HS-5 (cell line): Measurements from ENCODE around the gene SH3PXD2B.
"Not testable (repeated sequence)": the region's sequence is repeated elsewhere in the genome, so short reads cannot be mapped to it uniquely, and the experiment has no call there.

Experiments
- DNase-seq: peaks from one replicate; pipeline ENCODE4 v3.0.0-alpha.2; 2012; ENCODE audit warnings: low read depth

Gene SH3PXD2B

DNA sequence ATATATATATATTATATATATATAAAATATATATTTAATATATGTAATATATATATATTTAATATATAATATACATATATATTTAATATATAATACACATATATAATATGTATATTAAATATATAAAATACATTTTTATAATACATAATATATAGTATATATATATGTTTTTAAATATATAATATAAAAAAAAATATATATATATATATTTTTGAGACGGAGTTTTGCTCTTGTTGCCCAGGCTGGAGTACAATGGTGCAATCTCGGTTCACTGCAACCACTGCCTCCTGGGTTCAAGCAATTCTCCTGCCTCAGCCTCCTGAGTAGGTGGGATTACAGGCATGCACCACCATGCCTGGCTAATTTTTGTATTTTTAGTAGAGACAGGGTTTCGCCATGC is 85.6 kb downstream of the SH3PXD2B start:
- not testable (repeated sequence) for DNase-seq

DNA sequence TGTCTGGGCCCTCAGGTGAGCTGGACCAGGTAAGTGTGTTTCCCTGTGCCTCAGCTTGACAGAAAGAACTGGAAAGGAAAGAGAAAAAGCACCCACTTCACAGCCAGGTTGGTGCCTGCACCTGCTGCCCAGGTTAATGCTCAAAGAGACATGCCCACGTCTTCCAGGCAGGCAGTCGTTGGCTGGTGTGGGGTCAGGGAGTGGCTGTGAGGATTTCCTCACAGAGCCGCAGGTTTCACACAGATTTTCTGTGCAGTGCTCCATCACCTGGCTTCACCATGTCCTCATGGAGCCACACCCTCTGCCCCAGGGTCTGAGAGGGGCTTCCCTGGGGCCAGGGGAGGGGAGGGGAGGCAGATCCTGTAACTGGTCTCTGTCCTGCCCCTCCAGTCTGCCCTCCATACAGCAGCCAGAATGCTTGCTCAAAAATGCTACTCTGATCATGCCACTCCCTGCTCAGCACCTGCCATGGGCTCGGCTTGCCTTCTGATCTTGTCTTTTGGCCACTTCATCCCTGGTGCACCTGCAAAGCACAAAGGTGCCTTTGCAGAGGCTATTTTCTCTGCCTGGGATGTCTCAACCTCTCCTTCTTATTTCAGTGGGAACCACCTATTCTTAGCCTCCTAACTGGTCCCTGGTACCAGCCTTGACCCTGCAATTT is 88.2 kb downstream of the SH3PXD2B start:
- DNase-seq = no peak

DNA sequence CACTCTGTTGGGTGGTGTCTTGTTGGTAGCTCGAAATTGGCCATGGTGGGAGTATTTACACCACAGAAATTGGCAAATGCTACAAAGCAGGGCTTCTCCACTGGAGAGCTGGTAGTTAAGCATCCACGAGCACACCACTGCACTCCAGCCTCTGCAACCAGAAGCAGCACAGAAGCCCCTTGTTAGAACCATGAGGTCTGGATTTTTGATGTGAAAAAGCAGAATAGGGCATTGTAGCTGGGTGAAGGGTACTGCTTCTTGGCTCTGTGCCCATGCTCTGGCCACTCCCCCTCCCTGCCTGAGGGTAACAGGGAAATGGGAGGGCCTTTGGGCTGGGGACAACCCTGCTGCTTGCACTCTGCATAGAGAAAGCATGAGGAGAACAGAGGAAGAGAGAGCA is 89.6 kb downstream of the SH3PXD2B start:
- no peak for DNase-seq

DNA sequence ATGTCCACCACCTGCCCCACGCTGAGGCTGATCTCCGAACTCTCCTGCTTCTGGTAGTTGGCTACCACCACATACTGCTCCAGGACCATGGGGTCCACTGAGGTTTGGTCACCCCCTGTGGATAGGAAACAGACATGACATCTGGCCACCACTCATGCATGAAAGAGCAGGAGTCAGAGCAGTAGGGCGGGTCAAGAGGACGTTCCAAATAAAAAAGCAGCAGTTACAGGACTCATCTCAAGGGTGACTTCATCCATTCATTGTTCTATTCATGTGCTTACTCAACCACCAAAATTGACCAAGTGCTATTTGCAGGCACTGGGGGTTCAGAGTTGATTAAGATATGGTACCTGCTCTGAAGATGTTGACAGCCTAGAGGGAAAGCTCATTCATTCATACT is 91.6 kb downstream of the SH3PXD2B start:
- DNase-seq = no peak

DNA sequence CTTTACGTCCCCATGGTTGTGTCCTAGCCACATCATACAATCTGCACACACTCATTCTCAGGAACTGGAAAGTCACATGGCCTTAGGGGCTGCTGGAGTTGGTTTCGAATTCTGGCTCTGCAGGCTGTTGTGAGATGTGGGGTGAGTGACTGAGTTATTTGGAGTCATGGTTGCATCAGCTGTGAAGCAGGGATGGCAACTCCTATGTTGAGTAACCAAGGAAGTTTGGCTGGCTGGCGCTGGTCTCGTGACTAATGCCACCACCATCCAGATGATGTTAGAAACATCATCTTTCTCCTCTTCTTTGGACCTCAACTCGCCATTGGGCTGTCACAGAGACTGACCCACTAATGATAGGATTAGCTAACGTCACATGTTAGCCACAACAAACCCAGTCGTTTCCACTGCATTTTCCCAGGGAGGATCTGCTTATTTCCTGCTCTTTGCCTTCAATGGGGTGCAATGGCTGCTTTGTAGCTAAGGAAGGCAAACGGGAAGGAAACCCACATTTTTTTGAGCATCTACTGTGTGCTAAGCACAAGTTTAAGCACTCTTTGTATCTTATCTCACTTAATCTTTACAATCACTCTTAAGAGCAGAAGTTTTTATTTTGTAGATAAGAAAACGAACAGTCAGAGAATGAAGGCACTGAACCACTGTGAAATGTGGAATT is 92.6 kb downstream of the SH3PXD2B start:
- peak; percentile 99 for DNase-seq

DNA sequence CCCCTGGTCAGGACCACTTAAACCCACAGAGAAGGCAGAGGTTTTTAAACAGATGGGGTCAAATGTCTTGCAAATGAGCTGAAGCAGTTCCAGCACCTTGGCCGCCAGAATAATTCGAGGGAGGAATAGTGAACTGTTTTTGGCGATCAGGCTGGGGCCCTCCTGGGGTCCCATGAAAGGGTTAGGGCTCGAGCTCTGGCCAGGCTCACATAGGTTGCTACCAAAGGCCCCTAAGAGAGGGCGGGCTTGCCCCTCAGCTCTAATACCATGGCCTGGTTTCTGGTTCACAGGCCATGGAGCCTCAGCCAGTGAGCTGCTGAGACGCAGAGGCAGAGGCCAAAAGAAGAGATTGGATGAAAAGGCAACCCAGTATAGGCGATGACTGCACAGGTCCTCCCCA is 96.0 kb downstream of the SH3PXD2B start:
- no peak for DNase-seq

DNA sequence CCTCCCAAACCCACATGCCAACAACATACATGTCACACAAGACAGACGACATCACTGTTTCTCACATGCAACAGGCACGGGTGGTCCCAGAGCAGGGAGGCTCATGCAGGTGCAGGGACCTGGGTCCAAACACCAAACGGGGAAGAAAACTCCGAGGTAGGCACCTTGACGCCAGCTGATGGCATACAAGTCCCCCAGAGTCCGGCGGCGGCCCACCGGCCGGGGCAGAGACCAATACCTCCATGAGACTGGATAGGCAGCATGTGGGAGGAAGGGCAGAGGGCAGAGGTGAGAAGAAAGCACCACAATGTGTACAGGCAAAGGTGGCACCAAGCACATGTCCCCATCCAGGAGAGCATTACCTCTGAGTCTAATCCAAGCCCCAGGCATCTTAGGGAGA is 97.8 kb downstream of the SH3PXD2B start:
- DNase-seq = no peak

DNA sequence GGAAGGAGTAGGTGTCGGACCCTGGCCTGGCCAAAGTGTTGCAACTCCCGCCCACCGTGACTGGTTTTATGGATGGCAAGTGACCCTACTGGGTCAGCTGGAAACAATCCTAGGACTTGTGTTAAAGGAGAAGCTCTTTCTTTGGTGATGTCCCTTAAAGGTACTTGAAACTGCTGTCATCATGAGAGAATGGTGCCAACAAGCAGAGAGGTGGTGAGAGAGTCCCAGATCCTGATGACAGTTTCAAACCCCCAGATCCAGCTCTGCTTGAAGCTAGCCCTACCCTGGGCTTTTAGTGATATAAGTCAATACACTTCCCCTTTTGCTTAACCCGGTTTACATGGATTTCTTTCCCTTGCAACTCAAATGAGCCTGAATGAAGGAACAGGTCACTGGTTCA is 98.3 kb downstream of the SH3PXD2B start:
- DNase-seq = no peak

DNA sequence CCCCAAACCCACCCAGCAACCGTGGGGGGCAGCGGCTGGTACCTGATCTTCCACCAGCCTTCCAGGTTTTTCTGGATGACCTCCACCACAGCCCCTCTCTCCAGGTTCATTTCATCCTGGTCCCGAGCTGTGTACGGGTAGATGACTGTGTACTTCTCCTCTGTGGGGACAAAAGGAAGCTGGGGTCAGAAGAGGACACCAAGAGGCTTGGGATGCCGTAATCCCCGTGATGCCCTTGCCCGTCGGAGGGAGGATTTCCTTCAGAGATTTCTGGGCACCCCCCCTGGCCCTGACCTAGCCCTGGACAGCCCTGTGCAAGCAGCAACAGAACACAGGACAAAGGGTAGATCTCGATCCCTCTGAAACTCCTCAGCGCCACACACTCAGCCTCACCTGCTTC is 100.5 kb downstream of the SH3PXD2B start:
- DNase-seq = no peak

DNA sequence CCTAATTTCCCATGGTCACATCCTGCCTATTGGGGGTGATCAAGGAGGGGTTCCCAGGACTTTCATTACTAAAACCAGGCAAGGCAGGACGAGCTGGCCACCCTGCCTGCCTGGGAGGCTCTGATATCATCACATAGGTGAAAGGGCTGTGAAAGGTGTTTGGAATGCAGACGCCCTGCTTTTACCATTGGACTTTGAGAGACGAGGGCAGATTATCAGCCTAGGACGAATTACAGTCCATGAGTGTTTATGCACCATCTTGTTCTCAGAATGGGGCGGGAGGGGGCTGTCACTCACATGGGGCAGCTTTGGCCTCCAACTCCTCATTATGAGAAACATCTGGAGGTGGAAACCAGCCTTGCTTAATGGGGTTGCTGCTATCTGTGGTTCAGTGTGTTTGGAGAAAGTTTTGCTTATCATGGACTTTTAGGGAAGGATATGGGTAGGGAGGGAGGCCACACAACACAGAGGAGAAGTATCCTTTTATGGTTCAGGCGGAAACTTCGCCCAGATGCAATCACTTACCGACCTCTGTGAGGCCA is 101.0 kb downstream of the SH3PXD2B start:
- no peak for DNase-seq

DNA sequence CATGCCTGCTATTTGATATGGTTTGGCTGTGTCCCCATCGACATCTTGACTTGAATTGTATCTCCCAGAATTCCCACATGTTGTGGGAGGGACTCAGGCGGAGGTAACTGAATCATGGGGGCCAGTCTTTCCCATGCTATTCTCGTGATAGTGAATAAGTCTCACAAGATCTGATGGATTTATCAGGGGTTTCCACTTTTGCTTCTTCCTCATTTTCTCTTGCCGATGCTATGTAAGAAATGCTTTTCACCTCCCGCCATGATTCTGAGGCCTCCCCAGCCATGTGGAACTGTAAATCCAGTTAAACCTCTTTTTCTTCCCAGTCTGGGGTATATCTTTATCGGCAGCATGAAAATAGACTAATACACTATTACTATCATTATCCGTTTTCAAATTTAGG is 101.8 kb downstream of the SH3PXD2B start:
- DNase-seq = not testable (repeated sequence)

DNA sequence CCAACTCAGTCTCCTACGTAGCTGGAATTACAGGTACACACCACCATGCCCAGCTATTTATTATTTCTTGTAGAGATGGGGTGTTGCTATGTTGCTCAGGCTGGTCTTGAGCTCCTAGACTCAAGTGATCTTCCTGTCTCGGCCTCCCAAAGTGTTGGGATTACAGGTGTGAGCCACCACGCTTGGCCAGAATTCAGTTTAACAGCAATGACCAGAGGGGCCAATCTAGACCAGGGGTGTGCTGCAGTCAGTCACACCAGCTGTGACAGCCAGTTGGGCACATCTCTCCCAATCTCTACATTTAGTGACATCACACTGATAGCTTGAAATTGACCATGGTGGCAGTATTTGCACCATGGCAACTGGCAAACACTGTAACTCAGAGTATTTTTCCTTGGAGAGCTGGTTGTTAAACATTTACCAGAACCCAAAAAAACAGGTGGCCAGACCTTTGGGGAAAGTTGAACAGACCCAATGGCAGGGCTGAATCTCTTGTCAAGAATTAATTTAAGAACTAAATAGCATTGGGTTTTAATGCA is 103.0 kb downstream of the SH3PXD2B start:
- DNase-seq = no peak

DNA sequence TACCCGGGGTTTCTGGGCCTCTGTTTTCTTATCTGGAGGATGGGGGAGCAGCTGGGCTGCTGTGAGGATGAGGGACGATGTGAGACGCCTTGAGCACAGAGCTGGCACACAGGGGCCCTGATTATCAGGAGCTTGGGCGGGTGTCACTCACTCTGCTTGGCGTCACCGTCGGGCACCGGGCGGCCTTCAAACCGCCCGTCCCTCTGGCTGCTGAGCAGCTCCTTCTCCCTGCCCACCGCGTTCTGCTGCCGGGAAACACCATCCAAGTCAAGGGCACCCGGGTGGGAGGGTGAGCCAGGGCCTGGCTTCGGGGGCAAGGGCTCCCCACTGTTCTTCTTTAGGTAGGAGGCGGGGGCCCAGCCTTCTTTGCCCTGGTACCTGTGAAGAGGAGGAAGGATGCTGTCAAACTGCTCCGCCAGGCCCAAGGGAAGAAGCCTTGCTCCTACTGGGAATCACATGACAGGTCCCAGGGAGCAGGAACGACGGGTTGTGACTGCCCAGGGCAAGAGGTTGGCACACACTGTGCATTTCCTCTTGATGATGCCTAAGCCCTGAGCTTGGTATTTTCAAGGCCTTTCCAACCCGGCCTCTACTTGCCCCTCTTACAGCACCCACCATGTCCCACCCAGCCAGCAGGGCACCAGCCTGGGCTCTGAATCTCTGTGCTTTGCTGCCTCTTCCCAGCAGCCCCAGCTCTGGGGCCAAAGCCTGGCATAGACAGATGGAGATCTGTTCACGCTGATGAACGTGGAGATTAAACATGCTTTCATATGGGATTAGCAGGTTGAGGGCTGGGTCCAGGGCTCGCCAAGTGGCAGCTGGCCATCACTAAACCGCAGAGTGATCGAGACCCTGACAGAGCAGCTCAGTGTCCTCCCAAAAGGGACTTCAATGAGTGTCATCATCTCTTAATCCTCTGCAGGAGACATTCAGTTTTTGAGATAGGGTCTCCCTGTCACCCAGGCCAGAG is 103.8 kb downstream of the SH3PXD2B start:
- DNase-seq = no peak

DNA sequence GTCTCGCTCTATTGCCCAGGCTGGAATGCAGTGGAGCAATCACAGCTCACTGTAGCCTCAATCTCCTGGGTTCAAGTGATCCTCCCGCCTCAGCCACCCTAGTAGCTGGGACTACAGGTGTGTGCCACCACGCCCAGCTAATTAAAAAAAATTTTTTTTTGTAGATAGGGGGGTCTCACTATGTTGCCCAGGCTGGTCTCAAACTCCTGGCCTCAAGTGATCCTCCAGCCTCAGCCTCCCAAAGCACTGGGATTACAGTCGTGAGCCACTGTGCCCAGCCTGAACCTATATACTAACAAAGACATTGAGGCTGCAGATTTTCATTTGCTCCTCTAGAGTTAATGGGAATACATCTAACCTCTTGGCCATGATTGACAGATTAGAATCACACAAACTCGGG is 105.6 kb downstream of the SH3PXD2B start:
- not testable (repeated sequence) for DNase-seq

DNA sequence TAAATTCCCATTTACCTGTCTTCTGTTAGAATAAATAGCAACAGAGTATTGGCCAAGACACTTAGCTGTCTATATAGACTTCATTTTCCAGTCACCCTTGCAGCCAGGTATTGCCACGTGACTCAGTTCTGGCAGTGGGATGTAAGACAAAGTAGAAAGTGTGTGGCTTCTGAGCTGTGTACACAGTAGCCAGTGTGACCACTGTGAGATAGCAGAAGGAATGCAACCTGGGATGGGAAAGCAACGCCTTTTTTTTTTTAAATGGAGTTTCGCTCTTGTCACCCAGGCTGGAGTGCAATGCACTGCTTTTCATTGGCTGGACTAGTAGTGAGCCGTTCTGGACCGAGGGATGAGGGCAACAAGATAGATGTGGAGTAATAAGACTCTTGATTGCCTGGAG is 106.2 kb downstream of the SH3PXD2B start:
- DNase-seq = no peak

DNA sequence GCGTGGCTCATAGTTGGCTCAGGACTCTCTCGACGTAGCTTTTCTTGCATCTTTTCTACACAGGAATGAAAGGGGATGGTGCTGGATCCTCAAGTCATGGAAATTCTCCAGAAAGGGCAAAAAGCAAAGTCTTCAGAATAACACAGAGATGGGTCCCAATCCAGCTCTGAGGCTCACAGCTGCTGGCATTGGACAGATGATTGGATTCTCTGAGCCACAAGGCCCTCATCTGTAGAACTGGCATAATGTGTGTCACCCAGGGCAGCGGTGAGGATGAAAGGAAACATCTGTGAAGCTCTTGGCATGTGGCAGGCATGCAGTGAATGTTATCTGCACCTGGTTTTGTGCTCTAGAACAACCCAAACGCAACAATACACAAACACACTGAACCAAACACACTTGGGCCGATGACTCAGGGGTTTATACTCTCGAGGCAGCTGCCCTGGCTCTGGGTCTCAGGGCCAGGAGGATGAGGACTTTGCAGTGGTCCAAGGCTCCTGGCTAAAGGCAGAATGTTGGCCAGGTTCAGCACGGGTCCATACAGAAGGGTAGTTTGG is 106.8 kb downstream of the SH3PXD2B start:
- no peak for DNase-seq

DNA sequence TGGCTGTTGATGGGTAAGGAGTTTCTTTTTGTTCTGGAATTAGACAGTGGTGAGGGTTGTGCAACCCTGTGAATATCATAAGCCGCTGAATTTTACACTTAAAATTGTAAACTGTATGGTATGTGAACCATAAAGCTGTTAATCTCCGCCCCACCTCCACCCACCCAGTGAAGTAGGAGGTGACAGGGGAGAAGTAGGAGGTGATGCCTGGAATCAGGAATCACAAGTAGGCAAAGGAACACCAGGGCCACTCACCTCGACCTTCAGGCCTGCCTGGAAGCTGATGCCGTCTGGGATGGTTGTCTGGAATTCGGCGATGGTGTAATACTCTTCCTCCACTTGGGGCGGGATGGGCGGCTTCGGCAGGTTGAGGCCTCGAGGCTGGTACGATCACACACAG is 108.4 kb downstream of the SH3PXD2B start:
- no peak for DNase-seq

DNA sequence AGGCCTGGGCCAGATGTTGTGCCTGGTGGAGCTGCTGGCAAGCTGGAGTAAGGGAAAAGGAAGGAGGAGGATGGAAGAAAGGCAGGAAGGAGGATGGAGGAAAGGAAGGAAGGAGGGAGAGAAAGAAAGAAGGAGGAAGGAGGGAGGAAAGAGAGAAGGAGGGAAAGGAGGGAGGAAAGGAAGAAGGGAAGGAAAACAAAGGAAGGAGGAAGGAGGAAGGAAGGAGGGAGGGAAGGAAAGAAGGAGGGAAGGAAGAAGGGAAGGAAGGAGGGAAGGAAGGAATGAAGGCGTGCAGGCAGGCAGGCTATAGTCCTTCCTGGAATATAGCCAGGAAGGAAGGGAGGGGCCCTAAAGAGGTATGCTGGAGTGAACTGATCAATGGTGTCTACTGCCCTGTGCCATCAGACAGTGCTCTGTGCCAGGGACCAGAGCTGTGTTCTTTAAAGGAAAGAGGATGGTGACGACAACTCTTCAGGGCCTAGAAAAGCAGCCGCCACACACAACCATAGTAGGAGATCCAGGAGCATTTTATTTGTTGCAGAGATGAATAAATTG is 109.4 kb downstream of the SH3PXD2B start:
- DNase-seq = no peak

DNA sequence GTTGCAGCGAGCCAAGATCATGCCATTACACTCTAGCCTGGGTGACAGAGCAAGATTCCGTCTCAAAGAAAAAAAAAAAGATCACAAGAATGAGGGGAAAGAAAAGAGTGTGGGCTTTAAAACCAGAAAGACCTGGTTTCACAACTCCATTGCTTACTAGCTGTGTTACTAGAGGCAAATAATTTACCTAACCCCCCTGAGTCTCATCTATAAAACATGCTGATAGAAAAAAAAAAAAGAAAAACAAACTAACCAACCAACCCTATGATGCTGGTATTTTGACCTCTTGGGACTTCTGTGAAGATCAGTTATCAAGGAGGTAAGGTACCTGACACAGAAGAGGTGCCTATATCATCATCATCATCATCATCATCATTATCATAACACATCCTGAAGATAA is 110.6 kb downstream of the SH3PXD2B start:
- no peak for DNase-seq

DNA sequence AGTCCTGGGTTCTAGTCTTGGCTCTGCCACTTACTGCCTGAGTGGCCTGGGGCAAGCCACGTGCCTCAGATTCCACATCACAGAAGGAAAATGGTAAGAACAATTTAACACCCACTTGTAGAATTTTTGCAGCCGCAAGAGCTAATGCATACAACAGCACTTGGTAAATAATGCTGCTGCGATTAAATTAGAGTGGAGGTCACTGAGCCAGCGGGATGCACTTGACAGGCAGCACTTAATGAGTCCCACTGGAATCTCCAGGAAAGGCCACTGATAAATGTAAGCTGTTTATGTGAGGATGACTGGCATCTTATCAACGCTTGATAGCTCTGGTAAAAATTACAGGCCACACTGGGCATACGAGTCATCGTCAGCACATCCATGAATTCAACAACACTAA is 111.4 kb downstream of the SH3PXD2B start:
- DNase-seq = no peak
